HG03103 (cell line): ENCODE results near the gene PA2G4.
"Not testable (repeated sequence)": the region's sequence is repeated elsewhere in the genome, so short reads cannot be mapped to it uniquely, and the experiment has no call there.

ENCODE experiments used
- ATAC-seq: cut with Tn5 transposase; IDR thresholded peaks from one replicate; pipeline ENCODE4 v1.9.1; 2021; ENCODE audit warnings: low read depth; ENCODE audit not compliant: unreplicated experiment

The PA2G4 gene

DNA sequence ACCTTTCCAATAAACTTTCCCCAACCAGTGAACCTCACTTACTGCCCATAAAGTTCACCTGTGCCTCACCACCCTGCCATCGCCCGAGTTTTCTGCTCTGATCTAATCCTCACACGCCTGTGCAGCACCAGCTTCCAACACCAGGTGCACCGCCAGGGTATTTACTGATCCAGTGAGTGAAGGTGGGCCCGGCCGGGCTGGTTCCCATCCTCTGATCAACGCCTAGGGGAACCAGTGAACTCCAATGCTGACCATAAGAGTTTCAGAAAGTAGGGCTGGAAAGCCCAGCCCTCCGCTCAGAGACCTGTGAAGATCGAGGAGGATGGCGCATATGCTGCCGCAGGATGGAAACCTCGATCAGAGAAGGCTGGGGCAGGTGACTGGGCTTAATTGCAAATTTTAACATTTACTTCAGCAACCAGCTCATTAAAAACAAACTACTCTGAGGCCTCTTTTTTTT, 47.3 kb downstream of the PA2G4 start:
- peak; percentile 51 for ATAC-seq

DNA sequence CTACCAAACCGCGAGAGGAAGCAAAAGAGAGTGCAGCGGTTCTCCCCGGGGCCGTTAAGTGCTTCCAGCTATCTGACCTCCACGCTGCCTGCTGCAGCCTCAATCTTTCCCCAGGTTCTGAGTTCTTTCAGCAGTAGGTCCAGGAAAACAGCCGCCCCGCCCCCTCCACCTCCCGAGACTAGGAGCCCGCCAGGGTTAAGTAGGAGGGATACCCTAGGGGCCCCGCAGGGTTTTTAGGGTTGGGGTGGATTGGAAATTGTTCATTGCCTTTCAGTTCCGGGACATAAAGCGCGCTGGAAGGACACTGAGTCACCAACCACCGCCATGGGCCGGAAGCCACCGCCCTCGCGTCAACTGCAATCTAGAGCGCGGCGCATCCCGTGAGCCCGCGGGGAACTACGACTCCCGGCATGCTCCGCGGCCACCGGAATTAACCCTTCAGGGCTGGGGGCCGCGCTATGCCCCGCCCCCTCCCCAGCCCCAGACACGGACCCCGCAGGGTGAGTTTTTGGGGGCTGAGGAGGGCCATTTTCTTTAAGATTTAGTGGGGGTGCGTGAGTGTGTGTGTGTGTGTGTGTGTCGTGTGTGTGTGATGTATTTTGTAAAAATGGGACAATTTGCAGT, 47.9 kb downstream of the PA2G4 start, which contains the start of gene MYL6B:
Gene MYL6B (plus strand): TSS at position 456 of the 624 bp plus-strand sequence. CDS start 1,332 bp downstream, outside the sequence.
- peak; percentile 85 for ATAC-seq

DNA sequence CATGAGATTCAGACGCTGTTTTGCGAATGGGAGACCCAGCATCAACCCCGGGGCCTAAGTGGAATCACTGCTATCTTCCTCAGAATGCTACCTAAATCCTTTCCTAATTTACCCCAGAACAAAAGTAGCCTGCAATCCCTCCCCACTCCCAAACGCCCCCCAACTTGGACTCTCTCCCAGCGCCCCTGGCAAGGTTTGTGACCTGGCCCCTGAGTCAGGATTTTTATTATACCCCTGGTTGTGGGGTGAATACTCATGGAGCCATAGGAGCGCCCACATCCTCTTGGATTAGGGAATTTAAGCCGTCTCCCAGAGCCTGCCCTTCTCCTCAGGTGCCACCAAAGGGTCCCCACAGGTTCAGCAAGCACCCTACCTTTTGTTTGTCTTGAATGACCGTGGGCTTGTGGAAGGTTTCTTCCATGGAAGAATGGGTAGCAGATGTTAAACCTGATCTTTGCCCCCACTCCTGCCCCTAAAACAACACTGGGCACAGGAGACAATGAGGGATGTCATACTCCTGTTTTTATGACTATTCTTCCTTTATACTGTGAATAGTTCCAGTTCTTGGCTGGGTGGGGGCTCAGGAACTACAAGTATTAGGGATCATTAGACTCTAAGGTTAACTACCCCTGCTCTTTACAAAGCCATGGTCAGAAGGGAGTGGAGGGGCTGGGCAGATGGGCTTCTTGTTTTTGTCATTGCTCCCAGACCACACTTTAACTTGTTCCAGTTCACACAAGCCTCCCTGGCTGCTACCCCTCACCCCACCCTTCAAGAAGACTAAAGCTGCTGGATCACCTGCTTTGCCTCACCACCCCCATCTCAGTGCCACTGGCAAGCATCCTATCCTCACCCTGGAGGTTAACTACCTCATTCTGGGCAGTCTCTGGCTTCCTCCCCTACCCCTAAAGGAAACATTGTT, 48.7 kb downstream of the PA2G4 start:
- no peak for ATAC-seq

DNA sequence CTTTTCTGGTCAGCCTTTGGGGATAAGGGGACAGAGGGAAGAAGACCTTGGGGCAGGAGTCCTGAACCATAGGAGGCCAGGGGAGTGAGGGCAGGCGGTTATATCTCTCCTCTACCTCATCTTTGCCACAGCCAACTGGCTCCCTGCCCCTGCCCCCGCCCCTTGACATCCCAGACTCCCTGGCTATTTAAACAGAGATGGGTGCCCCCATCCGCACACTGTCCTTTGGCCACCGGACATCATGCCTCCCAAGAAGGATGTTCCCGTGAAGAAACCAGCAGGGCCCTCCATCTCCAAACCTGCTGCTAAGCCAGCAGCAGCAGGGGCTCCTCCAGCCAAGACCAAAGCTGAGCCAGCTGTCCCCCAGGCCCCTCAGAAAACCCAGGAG, 49.3 kb downstream of the PA2G4 start:
- no peak for ATAC-seq

DNA sequence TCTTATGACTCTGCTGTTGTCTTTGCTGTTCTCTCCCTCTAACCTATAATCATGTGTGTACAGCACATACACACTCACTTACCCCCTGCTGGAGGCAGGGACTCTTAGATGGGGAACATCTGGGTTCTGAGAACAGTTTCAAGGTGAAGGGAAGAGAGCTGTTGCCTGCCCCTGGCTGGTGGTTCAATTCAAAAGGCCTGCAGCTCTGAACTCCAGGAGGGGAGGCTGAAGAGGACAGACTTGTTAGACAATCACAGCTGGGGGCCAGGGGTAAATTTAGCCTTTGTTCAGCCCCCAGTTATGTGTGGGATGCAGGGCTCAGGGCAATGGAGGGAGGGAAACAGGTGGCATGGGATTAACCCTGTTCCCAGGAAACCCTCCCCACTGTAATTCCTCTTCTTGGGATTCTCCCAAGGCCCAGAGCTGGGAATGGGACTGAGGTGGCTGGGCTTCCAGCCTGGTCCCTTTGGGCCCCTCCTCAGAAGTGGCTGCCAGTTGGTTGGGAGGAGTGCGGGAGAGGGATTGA, 50.0 kb downstream of the PA2G4 start:
- no peak for ATAC-seq

DNA sequence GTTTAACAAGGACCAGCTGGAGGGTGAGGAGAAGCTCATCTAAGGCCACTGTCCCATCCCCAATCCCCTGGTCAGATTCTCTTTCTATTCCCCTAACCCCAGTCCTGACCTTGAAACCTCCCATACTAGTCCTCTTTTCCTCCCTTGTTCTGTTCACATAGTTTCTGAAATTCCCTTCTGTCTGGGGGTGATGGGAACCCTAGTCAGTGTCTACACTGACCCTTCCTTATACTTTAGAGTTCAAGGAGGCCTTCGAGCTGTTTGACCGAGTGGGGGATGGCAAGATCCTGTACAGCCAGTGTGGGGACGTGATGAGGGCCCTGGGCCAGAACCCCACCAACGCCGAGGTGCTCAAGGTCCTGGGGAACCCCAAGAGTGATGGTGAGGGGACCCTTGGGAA, 50.5 kb downstream of the PA2G4 start:
- no peak for ATAC-seq

DNA sequence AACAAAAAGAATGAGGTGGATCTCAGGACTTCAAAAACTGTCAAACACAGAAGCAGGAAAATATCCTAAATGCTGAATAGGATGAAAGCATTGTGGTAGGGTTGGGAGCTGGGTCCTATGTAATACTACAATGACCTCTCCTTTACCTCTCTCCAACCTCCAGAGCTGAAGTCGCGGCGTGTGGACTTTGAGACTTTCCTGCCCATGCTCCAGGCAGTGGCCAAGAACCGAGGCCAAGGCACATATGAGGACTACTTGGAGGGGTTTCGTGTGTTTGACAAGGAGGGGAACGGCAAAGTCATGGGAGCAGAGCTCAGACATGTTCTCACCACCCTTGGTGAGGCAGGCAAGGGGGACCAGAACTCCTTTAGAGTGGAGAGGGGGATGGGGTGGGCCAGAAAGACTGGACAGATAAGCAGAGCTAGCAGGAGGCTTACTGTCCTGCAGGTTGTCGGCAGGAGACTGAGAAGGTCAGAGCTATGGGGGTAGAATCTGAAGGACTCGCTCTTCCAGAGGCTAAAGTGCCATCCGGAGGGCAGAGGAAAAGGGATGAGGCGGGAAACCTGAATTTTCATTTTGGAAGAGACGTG, 51.0 kb downstream of the PA2G4 start:
- no peak for ATAC-seq

DNA sequence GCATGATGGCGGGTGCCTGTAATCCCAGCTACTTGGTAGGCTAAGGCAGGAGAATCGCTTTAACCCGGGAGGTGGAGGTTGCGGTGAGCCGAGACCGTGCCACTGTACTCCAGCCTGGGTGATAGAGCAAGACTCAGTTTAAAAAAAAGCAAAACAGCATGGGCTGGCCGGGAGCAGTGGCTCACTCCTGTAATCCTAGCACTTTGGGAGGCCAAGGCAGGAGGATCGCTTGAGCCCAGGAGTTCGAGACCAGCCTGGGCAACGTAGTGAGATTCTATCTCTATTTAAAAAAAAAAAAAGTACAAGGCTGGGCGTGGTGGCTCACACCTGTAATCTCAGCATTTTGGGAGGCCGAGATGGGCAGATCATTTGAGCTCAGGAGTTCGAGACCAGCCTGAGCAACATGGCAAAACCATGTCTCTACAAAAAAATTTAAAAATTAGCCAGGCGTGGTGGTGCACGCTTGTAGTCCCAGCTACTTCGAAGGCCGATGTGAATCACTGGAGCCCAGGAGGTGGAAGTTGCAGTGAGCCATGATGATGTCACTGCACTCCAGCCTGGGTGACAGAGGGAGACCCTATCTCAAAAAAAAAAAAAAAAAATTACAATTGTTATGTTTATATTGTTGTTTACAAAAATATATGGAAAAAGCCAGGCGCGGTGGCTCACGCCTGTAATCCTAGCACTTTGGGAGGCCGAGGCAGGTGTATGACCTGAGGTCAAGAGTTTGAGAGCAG, 52.3 kb downstream of the PA2G4 start:
- ATAC-seq, result not testable (repeated sequence)

DNA sequence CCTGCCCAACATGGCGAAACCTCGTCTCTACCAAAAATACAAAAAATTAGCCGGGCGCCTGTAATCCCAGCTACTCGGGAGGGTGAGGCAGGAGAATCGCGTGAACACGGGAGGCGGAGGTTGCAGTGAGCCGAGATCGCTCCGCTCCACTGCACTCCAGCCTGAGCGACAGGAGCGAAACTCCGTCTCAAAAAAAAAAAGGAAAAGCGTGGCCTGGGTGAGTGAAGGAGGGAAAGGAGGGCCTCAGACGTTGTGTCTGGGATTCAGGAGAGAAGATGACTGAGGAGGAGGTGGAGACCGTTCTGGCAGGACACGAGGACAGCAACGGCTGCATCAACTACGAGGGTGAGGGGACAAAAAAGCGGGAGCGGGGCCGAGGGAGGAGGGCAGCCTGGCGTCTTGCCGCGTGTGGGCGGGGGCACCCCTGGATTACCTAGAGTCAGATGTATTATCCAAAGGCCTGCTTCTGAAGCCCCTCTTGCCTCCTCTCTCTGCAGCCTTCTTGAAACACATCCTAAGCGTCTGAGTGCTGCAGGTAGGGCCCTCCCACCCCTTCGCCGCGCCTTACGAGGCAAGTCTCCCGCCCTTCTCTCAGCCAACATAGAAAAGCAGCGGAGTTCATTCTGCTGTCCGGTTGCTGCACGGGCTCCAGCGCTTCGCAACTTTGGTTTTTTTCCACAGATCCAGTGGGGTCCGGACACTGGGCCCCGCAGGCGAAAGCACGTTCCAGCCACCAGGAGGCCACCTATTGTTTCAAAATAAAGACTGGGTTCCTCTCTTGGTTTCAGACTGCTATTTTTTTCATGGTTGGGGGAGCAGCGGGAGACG, 53.1 kb downstream of the PA2G4 start:
- peak; percentile 34 for ATAC-seq

DNA sequence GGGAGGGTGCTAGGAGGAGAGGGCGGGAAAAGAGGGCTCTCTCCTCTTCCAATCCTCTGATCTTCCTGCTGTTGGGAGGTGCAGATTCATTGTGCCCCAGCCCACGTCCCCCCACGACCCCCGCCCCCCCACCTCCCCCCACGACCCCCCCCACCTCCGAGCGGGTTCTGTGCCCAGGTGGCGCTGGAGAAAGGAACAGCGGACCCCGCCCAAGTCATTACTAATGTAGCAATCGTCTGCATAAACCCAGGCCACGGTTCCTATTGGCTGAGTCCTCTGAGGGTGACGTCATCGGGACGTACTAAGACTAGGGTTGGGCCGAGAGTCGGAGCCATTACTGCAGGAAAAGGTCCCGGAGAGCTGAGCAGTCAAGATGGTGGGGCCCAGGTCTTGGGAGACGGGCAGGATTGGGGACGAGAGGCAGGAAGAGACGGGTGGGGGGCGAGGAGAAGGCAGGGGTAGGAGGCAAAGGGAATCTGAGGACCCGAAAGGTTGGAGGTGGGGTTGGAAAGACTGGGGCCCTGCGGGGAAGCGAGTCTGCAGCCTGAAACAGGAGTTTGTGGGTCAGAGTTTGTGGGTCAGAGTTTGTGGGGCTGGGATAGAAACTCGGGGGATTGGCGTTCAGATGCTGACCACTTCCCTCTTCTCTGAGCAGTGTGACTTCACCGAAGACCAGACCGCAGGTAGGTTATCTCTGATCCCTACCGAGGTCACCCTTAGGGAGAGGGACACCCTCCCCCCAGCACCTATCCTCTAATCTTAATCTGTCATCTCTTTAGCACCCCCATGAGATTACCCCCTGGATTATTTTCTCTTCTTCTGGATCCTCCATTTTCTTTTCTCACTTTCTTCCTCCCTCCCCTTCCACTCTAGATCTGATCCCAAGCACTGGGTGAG, 53.9 kb downstream of the PA2G4 start, which contains the start of gene MYL6:
Gene MYL6 (plus strand): TSS at position 331 of the 897 bp plus-strand sequence. CDS start 43 bp downstream, at position 374.
- peak; percentile 65 for ATAC-seq

DNA sequence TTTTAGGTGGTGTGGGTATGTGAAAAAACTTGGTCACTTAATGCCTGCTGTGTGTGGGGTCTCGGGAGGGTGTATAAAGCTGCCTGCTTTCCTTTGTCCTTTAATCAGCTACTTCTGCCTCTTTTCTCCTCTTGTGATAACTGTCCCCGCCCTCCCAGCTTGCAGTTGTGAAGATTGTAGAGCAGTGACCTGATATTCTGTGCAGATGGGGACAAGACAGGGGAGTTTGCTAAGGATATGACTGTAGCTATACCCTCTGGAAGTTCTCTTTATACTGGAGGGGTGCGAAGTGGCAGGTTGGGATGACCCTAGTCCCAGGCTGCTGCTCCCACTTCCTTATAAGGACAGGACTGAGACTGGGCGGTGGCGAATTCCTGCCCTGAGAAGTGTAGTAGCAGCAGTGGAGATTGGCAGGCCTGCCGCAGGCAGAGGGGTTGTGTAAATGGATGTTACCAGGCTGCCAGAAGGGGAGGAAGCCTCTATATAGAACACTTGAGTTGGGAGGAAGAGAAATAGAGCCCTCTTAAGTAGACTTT, 54.6 kb downstream of the PA2G4 start:
- ATAC-seq, result no peak

DNA sequence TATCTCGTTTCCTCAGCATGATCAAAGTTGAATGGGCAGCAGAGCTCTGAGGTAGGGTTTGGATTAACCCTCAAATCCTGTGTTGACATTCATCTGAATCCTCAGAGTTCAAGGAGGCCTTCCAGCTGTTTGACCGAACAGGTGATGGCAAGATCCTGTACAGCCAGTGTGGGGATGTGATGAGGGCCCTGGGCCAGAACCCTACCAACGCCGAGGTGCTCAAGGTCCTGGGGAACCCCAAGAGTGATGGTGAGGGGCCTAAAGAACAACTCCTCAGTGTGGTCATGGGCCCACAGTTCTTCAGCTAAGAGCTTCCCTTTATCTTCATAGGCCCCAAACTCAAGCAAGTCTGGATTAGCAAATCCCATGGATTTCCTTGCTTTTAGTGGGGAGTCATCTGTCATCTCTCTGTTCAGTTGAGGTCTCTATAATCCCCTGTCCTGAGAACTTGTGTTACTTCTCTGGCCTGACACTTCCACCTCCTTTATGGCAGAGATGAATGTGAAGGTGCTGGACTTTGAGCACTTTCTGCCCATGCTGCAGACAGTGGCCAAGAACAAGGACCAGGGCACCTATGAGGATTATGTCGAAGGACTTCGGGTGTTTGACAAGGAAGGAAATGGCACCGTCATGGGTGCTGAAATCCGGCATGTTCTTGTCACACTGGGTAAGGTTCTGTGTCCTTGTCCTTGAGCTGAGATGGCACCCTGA, 55.3 kb downstream of the PA2G4 start:
- no peak for ATAC-seq

DNA sequence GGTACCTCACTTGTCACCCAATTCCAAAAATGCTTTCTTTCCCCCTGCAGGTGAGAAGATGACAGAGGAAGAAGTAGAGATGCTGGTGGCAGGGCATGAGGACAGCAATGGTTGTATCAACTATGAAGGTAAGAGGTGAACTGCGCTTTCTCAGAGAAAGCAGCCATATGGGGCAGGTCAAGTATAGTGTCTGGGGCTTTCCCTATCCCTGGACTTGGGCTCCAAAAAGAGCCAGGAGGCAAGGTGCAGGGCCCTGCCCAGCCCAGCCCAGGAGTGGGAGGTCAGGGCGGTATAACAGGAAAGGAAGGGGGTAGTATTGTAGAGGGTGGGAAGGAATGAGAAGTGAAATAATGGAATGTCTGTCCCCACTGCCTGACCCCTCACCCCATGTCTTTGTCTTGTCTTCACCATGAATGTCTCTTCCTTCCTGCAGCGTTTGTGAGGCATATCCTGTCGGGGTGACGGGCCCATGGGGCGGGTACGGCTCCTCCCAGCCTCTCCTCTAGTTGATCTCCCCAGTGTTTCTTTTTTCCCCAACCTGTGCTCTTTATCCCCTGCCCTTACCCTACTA, 55.9 kb downstream of the PA2G4 start:
- no peak for ATAC-seq

DNA sequence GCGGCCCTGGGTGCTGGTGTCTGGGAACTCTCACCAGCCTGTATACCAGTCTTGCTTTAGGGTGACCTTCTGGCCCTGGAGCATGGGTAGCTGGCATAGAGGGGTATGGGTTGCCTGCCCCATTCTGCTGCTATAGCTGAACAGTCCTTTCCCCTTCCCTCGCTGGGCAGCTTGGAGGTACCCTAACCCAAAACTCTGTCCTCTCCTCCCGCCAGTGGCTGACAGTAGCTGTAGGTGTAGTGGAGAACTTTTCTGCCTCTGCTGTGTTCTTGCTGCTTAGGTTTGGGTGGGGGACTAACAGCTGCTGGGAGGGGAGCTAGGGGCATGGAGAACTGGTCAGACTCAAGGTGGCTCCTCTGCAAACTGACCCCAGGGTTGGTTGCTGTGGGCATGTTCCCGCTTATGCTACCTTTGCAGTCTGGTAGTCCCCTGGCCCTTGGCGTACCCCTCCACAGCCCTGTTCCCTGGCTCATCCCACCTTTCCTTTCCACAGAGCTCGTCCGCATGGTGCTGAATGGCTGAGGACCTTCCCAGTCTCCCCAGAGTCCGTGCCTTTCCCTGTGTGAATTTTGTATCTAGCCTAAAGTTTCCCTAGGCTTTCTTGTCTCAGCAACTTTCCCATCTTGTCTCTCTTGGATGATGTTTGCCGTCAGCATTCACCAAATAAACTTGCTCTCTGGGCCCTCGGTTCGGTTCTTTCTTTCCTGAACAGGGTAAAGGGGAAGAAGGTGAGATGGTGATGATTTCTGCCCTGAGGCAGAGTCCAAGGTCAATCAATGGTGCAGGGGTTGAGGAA, 56.7 kb downstream of the PA2G4 start:
- ATAC-seq, result no peak

DNA sequence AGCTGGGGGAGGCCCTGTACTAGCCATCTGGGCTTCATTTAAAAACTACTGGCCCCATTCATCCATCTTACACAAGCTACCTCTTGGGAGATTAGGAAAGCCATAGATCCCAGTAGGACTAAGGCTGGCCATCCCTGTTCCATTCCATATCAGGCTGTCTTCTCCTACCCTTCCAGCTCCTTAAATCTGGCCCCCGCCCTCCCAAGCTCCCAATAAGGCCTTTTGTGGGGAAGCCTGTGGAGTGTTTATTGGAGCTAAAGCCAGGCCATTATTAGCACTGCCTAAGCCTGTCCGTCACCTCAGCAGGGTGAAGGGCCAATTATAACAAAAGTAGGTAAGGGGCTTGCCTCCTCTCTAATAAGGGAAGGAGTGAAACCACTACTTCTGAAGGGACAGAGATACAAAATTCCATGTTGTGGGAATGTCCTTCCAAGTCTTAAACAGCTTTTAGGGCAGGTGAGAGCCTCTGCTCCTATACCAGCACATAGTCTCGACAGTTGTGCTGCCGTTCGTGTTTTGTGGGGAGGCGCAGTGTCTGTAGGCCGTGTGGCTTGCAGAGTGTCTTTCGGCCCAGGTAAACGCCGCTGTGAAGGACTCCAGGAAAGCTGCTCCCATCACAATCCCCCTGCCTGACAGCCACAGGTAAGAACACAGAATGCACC, 57.5 kb downstream of the PA2G4 start:
- no peak for ATAC-seq
